ENCODE measurements around the gene COPE.
"Not testable (repeated sequence)": the region's sequence is repeated elsewhere in the genome, so short reads cannot be mapped to it uniquely, and the experiment has no call there.

Gene COPE

DNA sequence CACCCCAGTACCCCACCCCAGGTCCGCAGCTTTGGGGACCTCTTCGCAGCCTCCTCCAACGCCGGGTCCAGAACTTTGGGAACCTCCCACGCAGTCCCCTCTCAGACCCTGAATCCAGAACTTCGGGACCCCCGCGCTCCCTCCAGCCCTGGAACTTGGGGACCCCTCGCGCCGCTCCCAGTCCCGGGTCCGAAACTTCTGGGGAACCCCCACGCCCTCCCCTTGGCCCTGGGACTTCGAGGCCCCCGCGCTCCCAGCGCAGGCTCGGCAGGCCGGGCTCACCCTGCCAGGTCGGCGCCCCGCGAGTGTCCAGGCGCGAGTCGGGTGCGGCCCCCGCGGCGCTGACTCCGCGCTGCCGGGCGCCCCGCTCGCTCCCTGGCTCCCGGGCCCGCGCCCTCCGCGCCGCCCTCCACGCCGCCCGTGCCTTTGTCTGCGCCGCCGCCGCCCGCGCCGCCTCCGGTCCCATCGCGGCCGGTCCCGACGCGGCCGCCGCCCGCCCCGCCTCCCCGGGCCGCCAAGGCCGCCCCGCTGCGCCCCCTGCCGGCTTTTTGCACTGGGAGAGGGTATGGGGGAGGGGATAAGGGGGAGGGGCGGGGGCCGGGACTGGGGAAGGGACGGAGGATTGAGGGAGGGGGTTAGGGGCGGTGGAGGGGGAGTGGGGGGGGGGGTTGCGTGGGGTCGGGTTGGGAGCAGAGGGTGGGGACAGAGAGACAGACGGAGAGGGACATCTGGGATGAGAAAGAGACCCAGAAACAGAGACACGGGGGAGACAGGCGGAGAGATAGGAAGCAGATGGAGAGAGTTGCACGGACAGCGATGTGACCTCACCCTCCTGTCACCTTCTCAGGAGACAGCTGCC lies 21.8 kb upstream of the COPE start, which contains the start of gene HOMER3:
TSS of gene HOMER3 (minus strand) at position 449 of the 859 bp plus-strand sequence. CDS start 2,235 bp downstream, outside the sequence.
- DNase-seq: peak; percentile 11

DNA sequence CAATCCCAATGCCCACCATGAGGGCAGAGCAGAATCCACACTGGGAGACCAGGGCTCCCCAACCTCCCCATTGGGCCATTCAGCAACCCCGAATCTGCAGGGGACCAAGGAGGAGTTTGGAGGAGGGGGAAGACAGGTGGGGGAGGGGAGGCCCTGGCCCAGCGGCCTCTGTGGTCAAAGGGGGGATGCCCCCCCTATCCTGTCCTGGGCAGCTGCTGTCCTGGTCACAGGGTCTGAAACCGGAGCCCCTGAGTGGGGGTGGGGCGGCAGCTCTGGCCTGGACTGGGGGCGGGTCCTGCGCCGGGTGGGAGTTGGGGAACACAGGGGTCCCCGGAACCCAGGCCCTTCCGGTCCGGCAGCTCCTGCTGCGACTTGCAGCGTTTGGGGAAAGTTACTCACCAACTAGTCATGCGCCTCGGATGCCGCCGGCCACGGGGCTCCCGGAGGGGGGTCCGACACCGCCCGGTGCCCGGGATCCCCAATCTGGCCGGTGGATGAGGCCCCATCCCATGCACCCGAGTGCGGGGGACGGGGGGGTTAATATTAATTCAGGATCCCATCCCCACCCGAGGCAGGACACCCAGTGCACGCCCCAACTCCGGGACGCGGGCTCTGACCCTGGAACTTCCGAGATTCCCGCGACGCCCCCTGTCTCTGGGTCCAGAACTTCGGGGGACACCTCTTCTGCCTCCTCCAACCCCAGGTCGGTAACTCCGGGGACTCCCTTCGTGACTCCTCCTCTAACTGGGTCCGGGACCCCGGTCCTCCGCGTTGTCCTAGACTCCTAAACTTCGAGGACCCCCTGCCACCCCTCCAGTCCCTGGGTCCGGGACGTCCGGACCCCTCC lies 21.0 kb upstream of the COPE start:
- no peak for DNase-seq

DNA sequence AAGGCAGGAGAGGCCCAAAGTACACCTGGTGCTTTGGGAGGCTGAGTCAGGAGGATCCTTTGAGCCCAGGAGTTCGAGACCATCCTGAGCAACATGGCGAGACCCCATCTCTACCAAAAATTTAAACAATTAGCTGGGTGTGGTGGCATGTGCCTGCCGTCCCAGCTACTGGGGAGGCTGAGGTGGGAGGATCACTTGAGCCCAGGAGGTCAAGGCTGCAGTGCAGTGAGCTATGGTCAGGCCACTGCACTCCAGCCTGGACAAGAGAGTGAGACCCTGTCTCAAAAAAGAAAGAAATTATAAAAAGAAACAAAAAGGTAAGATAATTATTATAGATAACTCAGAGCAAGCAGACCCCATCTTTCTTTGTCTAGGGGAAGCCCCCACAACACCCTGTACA lies 20.0 kb upstream of the COPE start:
- no peak for DNase-seq

DNA sequence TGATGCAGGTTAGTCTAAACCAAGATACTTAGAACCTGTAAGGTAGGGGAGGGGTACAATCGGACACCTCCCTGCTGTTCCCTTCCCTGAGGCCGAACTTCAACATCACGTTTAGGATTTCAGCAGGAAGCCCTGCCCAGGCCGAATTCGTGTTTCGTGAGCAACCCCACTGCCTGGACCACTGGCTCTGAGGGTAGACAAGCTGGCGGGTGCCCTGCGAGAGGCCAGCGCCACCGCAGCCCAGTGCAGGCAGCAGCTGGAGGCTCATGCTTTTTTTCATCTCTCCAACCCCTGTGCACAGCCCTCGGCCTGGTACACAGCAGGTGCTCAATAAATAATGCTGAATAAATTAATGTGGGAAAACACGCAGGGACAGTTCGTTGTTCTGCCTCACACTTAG lies 14.1 kb upstream of the COPE start:
- no peak for DNase-seq

DNA sequence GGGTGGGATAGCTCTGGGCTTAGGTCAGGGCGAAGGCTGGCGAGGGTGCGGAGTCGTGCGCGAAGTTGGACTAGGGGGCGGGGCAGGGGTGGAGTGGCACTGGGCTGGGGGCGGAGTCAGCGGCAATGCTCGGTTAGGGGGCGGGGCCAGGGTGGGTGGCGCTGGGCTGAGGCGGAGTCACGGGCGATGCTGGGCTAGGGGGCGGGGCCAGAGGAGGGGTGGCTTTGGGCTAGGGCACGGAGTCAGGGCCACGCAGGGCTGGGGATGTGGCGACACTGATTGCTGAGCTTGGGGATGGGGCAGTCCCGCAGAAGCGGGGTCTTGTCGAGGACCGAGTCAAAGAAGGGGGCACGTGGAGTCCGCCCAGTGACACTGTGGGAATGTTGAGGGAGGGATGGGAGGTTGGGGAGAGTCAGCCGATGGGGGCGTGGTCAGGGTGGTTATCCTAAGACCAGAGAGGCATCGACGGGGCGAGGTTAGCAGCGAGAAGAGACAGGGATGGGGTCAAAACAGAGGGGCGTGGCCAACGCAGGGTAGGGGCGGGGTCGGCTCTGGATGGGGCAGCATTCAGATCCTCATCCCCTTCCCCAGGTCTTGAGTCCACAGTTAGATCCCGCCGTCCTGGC lies 13.1 kb upstream of the COPE start:
- DNase-seq: no peak

DNA sequence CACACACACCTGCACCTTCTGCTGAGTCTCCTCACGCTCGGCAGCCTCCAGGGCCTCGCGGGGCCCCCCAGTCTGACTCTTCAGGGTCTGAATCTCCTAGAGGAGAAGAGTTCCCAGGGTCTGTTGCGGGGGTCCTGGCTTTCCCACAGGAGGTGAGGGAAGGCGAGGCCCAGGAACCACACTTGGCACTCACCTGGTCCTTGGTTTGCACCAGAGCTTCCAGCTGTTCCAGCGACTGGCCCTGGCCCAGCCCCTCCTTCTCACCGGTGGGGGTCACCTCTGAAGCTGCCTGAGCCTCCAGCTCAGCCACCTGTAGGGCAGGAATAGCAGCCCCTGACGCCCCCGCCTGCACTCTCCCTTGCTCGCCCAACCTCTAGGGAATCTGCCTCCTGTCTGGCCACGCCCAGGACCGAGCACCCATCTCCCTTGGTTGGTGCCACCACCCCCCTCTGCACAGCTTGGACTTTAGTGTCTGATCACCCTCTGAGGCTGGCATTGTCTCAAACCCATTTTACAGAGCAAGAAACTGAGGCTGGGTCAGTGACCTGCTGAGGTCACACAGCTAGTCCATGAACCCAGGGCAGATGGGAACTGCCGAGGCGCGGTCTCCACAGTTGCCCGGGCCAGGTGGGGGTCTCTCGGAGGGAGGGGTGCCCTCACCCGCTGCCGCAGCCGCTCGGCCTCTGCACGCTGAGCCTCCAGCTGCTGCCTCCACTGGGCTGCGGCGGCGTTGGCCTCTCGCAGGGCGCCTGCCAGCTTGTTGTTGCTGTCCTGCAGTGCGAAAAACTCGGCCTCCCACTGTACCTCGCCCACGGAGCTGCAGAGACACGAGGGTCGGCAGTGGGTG lies 12.4 kb upstream of the COPE start:
- DNase-seq: no peak

DNA sequence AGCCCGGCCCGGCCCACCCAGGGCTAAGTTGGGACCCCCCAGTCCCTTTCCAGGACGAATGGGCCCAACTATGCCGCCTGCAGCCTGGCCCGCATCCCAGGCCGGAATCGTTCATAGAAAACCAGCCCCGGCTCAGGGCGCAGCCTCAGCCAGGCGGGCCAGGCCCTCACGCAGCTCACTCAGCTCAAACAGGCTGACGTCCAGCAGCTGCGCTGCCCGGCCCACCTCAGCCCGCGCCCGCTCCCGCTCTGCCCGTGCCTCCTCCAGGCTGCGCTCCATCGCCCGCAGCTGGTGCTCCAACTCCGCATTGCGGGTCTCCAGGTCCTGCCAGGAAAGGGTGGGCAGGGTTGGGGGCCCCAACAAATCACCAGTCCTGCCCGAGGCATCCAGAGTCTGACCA lies 10.1 kb upstream of the COPE start:
- DNase-seq: no peak

DNA sequence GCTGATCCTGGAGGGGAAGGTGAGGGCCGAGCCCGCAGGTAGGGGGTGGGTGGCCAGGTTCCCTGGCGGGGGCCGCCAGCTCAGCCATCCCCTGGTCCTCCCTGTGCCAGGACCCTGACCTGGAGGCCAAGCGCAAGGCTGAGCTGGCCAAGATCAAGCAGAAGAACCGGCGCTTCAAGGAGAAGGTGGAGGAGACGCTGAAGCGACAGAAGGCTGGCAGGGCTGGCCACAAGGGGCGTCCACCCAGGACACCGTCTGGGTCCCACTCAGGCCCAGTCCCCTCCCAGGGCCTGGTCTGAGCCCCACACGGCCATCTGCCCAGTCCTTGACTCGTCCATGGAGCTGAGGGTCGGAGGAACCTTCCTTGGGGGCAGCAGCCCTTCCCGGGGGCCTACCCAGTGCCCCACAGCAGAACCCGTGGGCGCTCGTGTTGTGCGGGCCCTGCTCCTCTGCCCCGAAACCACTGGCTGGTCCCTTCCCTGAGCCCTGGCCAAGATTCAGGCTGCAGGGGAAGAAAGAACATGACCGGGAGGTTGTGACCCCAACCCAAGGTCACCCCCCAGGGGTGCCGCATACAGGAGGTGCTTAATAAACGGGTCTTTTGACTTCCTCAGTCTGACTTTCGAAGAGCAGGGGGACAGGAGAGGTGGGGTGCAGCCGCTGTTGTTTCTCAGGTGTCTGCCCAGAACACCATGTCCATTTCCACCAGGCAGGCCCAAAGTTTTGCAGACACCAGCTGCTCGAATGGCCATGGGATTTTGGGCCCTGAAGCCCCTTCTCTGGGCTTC lies 9.0 kb upstream of the COPE start:
- DNase-seq: no peak

DNA sequence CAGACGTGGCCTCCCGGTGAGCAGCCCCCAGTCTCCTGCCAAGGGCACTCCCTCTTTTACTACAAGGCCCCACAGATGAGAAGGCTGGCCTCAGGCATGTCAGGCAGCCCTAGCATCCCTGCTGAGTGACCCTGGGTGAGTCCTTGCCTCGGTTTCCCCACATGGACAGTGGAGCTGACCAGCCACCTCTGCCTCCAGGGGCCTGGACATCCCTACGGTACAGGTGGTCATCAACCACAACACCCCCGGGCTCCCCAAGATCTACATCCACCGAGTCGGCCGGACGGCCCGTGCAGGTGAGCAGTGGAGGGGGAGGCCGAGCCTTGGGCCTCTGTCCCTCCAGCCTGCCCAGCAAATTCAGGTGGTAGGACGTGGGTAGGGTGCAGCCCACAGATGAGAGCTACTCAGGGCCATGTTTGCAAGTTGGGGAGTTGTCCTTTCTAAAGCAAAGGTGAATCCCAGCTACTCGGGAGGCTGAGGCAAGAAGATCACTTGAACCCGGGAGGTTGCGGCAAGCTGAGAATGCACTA lies 5.6 kb upstream of the COPE start:
- DNase-seq: no peak

DNA sequence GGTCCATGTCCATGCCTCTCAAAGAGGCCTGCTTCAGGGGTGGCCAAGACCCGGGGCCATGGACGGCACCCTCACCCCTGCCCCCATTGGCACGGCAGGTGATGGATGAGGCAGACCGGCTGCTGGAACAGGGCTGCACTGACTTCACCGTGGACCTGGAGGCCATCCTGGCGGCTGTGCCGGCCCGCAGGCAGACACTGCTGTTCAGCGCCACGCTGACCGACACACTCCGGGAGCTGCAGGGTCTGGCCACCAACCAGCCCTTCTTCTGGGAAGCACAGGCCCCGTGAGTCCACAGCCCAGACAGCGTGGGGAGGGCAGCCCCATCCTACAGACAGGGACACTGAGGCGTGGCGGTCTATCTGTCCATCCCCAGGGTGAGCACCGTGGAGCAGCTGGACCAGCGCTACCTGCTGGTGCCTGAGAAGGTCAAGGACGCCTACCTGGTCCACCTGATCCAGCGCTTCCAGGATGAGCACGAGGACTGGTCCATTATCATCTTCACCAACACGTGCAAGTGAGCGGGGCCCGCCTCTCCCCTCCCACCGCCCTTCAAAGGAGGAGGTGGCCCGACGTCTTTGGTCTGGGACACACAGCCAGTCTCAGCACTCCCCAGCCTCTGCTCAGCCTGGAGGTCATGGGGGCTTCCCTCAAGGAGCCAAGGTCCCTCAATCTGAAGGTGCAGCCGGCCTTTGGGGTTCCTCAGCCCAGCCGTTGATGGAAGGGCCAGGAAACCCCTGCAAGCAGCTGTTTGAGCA lies 3.2 kb upstream of the COPE start:
- DNase-seq: no peak

DNA sequence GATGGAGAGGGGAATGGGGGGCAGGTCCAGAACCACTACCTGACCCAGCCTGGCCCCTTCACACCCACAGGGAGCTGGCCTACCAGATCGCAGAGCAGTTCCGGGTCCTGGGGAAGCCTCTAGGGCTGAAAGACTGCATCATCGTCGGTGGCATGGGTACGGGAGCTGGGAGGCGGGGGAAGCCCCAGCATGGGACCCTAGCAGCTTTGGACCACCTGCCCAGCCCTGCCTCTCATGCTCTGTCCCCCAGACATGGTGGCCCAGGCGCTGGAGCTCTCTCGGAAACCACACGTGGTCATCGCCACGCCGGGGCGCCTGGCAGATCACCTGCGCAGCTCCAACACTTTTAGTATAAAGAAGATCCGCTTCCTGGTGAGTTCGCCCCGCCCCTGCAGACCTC lies 2.4 kb upstream of the COPE start:
- no peak for DNase-seq

DNA sequence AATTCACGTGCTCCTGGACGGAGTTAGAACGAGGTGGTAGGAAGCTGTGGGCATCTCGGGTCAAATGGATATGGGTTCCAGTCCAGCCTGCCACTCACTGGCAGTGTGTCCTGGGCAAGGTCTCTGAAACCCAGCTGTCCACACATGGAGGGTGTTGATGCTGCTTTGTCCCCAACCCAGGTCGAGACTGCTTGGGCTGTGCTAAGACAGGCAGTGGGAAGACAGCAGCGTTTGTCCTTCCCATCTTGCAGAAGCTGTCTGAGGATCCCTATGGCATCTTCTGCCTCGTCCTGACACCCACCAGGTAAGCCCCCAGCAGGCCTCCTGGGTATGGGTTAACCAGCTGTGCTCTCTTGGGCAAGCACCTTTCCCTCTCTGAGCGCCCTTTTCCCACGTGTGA lies 1.2 kb upstream of the COPE start:
- DNase-seq: no peak

DNA sequence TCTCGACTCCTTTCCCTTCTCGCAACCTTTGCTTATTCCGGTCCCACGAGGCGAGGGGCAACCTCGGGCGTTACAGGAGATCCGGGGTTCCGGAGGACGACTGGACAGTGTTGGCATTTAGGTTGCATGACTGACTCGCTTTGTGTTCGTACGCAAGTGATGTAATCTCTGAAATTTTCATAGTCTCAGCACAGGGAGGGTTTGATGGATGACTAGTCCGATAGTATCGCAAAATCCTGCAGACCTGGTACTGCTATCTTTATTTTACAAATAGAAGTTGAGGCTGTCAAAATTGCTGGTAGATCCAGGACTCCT lies 670 bp upstream of the COPE start:
- DNase-seq: no peak

DNA sequence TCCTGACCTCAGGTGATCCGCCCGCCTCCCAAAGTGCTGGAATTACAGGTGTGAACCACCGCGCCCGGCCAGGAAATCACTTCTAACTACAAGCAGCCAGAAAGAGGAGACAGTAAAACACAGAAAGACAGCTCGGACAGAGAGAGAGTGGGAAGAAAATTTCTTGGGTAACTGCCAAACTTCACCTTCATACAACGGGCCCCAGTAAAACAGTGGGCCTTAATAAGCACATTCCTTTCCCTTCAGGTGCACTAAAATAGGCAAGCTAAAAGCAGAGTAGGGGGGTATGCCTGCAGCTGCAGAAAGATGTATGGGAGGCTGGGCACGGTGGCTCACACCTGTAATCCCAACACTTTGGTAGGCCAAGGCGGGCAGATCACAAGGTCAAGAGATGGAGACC lies 1.6 kb downstream of the COPE start:
- not testable (repeated sequence) for DNase-seq

DNA sequence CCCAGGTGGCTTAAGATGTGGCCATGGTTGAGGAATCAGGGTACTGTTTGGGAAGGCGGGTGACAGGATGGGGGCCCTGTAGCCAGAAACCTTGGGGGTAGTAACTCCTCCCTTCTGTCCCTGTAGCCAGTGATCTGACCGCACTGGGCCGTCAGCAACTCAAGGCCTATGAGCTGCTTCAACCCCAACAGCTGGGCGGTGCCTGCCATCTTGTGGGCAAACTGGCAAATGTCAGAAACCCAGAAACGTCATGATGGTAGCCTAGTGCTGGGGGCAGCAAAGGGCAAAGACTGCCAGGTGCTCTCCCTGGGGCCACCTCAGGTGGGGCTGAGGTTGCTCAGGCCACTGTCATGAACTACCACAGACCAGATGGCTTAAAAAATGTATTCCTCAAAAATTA lies 3.5 kb downstream of the COPE start:
- DNase-seq: peak; percentile 14

DNA sequence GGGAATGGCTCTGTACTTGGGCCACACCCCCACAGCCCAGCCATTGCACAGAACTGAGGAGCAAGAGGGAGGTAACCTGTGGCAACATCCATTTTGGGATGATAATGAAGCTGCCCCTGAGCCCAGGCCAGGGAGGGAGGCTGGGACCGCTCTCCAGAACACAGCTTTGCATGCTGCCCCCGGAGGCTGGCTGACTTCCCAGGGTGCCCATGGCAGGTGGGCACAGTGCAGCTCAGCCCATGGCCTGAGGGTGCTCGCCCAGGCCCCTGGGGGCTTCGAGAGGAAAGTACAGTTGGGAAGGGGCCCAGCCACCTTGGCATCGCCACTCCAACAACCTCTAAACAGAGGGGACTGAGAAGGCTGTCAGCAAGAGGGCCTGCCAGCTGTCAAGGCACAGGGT lies 5.7 kb downstream of the COPE start:
- no peak for DNase-seq

DNA sequence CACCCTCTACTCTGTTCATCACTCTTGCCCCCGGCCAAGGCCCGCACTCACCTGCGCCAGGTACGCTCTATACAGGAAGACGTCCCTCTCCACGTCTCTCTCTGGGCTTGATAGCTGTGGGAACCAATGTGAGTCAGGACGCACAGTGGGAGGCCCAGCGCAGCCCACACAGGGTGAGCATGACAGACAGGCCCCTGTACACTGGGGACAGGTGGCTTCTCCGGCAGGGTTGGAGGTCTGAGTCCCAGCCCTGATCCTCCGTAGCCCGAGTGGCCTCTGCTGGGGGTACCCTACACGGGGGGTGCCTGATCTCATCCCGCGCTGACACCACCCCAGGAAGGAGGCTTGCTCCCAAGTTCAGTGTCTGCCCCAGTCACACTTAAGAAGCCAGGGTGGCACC lies 6.3 kb downstream of the COPE start:
- DNase-seq: no peak

DNA sequence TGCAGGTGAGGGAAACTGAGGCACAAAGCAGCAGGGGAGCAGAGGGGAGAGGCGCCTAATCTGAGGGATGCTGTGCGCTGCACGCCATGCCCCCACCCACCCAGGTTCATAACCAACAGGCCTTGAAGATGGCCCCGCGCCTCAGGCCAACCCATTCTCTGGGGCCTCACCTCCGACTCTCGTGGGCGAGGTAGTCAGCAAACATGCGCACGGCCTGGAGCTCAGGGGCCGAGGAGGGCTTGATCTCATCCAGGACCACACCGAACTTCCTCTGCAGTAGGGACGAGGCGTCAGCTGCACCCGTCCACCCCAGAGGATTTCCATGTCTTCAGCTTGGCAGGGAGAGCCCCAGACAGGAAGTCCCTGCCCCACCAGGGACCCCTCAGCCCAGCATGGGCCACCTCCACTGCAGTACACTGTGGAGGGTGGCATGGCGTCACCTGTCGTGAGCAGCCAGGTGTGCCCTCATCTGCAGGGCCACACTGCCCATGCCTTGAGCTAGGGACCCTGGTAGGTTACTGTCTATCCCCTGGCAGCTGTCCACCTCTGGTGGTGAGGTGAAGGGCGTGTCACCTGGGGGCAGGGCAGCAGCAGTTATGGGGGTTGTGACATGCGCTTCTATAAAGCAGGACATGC lies 8.3 kb downstream of the COPE start:
- DNase-seq: no peak

DNA sequence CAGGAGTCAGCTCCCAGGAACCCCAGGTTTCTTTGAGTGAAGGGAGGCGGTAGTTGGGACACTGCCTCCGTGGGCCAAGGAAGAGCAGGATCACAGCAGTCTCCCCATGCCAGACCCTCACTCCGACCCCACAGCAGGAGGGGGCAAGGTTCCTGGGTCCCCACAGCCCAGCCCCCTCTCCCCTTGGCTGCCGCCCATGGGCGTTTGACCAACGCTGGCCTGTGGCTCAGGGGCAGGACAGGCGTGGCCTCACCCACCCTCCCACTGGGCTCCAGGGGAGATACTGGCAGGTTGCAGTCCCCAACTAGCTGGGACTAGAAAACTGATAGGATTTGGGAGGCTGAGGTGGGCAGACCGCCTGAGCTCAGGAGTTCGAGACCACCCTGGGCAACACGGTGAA lies 9.2 kb downstream of the COPE start:
- DNase-seq: no peak

DNA sequence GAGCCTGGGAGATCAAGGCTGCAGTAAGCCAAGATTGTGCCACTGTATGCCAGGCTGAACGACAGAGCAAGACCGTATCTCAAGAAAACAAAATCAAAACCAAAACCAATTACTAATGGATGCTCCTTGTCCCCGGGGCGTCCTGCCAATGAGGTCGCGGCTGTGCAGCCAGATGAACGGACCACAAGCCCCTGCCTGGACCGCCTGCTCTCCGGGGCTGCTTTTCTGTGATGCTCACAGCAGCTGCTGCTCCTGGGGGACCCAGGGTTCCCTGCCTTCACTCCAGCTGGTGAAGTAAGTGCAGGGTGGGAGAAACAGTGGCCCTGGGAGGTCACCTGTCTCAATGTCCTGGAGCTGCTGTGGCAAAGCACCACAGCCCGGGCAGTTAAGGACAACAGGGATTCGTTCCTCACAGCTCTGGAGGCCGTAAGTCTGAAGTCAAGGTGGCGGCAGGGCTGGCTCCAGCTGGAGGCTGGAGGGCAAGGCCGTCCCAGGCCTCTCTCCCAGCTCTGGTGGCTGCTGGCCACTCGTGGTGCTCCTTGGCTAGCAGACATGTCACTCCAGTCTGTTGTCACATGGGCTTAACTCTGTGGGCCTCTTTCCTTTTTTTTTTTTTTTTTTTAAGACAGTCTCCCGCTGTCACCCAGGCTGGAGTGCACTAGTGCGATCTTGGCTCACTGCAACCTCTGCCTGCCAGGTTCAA lies 10.1 kb downstream of the COPE start:
- no peak for DNase-seq

Data from NCI-H524 treated with DMSO at 0.1 percent for 48 hours (cell line).